ENCODE measurements around the gene PHAF1. TPM values are rescaled to one million over a fixed set of nuclear protein-coding genes. Genes with fewer than 3 reads are reported as not detected.

Gene PHAF1
- total and polyA plus RNA-seq, 2 donors (not counting 1 experiment from before 2014, with no cell fraction given), result 18.8 to 20.7 TPM

DNA sequence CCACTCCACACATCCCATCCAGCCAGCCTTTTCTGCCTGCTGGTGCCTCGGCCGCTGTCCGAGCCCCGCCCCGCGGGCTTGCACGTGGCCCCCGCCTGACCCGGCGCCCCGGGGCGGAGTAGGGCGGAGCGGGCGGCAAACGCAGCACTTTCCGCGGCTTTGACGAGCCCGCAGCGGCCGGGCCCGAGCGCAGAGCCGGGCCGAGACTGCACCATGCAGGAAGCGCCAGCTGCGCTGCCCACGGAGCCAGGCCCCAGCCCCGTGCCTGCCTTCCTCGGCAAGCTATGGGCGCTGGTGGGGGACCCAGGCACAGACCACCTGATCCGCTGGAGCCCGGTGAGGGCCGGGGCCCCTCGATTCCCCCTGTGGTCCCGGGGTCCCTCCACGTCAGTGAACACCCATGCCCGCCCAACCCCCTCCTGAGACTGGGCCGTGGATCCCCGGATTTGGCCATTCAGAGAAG, 54.9 kb downstream of the PHAF1 start, which contains the start of gene HSF4:
Gene HSF4, plus strand, starts transcription at position 147 of the 463 bp plus-strand sequence. Its CDS starts 67 bp downstream, at position 214.
- DNase-seq, result peak; percentile 47
- POLR2A ChIA-PET, result no interaction called here
- Histone ChIP-seq H3K79me2 (ENCODE audit: control insufficient read depth, insufficient read depth, low read length) (no peaks in the 10 kb centered on the region), H2AFZ (ENCODE audit: insufficient read depth, low read depth, low read length, poor library complexity, severe bottlenecking) (peak within 1 kb of the TSS; percentile 49), H3K9me3 (ENCODE audit: control extremely low read depth in 1 of 3, control insufficient read depth in 2 of 3, insufficient read depth in 1 of 3, low read length in 2 of 3) (peaks cover 0 to 50% (median 0%) of the 10 kb centered on the region in 3 donors), H4K20me1 (ENCODE audit: control insufficient read depth, insufficient read depth, low read length, poor library complexity, severe bottlenecking) (peaks cover 20% of the 10 kb centered on the region), H3K4me1 (ENCODE audit: control insufficient read depth in 2 of 2, insufficient read depth in 2 of 2, low read length in 2 of 2) (peaks cover 54 to 59% of the 10 kb centered on the region in 2 donors), H3K27ac (ENCODE audit: low read length in 2 of 2) (no peak within 1 kb of the TSS), H3K9ac (ENCODE audit: low read length) (peak within 1 kb of the TSS; percentile 42), H3K27me3 (replicated peaks in 1 of 4; ENCODE audit: control extremely low read depth in 1 of 4, control insufficient read depth in 3 of 4, insufficient read depth in 4 of 4, low read length in 3 of 4) (peaks cover 0 to 88% (median 55%) of the 10 kb centered on the region in 4 experiments), H3K36me3 (replicated peaks in 1 of 2; ENCODE audit: control extremely low read depth in 1 of 2, control insufficient read depth in 1 of 2, extremely low read depth in 1 of 2, insufficient read depth in 2 of 2, low read length in 1 of 2) (no peaks in the 10 kb centered on the region), H3K4me2 (replicated peaks; ENCODE audit: low read depth, low read length, poor library complexity, severe bottlenecking) (peak within 1 kb of the TSS; percentile 78), H3K4me3 (ENCODE audit: control extremely low read depth in 1 of 5, extremely low read depth in 1 of 5, insufficient read depth in 1 of 5, low read depth in 2 of 5, low read length in 4 of 5) (peak within 1 kb of the TSS in 4 of 5 experiments; percentile 8 to 44 (median 30))
- WGBS (ENCODE audit: insufficient coverage), result 2% methylated on average over 37 of the region's 41 CpGs
- intact Hi-C loops (cut with micrococcal nuclease), result no loop called here
- peak within 1 kb of the TSS; percentile 76 for H3K4me3 Mint-ChIP-seq
- TF ChIP-seq, protein P1, sequence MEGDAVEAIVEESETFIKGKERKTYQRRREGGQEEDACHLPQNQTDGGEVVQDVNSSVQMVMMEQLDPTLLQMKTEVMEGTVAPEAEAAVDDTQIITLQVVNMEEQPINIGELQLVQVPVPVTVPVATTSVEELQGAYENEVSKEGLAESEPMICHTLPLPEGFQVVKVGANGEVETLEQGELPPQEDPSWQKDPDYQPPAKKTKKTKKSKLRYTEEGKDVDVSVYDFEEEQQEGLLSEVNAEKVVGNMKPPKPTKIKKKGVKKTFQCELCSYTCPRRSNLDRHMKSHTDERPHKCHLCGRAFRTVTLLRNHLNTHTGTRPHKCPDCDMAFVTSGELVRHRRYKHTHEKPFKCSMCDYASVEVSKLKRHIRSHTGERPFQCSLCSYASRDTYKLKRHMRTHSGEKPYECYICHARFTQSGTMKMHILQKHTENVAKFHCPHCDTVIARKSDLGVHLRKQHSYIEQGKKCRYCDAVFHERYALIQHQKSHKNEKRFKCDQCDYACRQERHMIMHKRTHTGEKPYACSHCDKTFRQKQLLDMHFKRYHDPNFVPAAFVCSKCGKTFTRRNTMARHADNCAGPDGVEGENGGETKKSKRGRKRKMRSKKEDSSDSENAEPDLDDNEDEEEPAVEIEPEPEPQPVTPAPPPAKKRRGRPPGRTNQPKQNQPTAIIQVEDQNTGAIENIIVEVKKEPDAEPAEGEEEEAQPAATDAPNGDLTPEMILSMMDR (IDR thresholded peaks at IDR 0.05), result no peak
- TF ChIP-seq EZH2 (IDR thresholded peaks at IDR 0.05; ENCODE audit: borderline replicate concordance, insufficient read depth, low read depth, low read length, poor library complexity, severe bottlenecking), result peak; percentile 7
- H3K4me1 Mint-ChIP-seq, result peaks cover 38% of the 10 kb centered on the region
- peaks cover 50% of the 10 kb centered on the region for H3K27me3 Mint-ChIP-seq
- ATAC-seq (ENCODE audit: low read depth), result no peak
- CTCF ChIA-PET, result interaction anchor here (0.6 to 0.8 kb wide), 2 partner anchors 10 to 564 kb away, joined by 3 read pairs; no protein-coding TSS in a partner anchor
- no peaks in the 10 kb centered on the region for H3K9me3 Mint-ChIP-seq (ENCODE audit: insufficient read depth)
- H3K27ac Mint-ChIP-seq, result no peak within 1 kb of the TSS
